ENCODE measurements around the gene RARG.

The RARG gene

GRCh38 chr12:53231921-53232645 lies at the start of gene RARG:
RARG (minus strand) TSS chr12:53232209; CDS start chr12:53227545, 4,664 bp downstream.
- DNase-seq: no peak

GRCh38 chr12:53279888-53280498 lies 48.0 kb upstream of the RARG start:
- DNase-seq: no peak

- DNase-seq: no peak
Observed at GRCh38 chr12:53279283-53279869, 47.4 kb upstream of the RARG start.

- no peak for DNase-seq
Observed at GRCh38 chr12:53277981-53278380, 46.0 kb upstream of the RARG start.

GRCh38 chr12:53276511-53276910 lies 44.5 kb upstream of the RARG start:
- DNase-seq: no peak

GRCh38 chr12:53274445-53274844 lies 42.4 kb upstream of the RARG start:
- no peak for DNase-seq

- DNase-seq: no peak
Observed at GRCh38 chr12:53268630-53269562, 36.9 kb upstream of the RARG start.

- DNase-seq: peak; percentile 54 to 81
Observed at GRCh38 chr12:53267999-53268629, 36.1 kb upstream of the RARG start, which contains the start of gene ESPL1. ESPL1 (plus strand) TSS chr12:53268299; CDS start chr12:53268767, 468 bp downstream.

GRCh38 chr12:53267306-53267998 lies 35.4 kb upstream of the RARG start:
- DNase-seq: no peak

GRCh38 chr12:53265783-53266182 lies 33.8 kb upstream of the RARG start:
- DNase-seq: no peak

- no peak for DNase-seq
Observed at GRCh38 chr12:53259891-53260290, 27.9 kb upstream of the RARG start.

- DNase-seq: no peak
Observed at GRCh38 chr12:53258541-53259539, 26.8 kb upstream of the RARG start.

GRCh38 chr12:53255996-53256395 lies 24.0 kb upstream of the RARG start:
- DNase-seq: no peak

- no peak for DNase-seq
Observed at GRCh38 chr12:53254816-53255545, 23.0 kb upstream of the RARG start.

GRCh38 chr12:53253298-53253697 lies 21.3 kb upstream of the RARG start:
- no peak for DNase-seq

- DNase-seq: no peak
Observed at GRCh38 chr12:53252349-53252916, 20.4 kb upstream of the RARG start.

- DNase-seq: peak; percentile 28 to 76
Observed at GRCh38 chr12:53251477-53252348, 19.7 kb upstream of the RARG start.

- no peak for DNase-seq
Observed at GRCh38 chr12:53245286-53245685, 13.3 kb upstream of the RARG start.
